ENCODE measurements around the gene ELMOD3.

Gene ELMOD3

DNA sequence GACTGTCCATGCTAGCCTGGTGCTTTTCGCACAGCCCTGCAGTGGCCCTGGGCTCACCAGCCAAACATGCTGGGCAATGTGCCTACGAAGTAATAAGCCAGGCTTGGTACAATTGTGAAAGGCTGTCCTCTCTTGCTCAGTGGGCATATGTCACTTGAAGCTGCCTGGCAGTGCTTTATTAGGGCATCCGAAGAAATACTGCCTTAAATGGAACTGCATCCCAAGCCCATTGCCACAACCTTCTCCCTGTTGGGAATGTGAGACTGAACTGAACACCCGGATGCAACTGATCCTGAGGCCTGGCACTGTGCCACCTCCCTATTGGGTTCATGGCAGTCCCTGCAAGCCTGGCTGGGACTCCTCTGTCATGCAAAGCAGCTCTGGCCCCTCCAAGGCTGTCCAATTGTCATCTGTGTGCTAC is 39.7 kb downstream of the ELMOD3 start:
- in situ Hi-C loops (cut with HindIII; ENCODE audit: low pct_unique_long_range_greater_than_20kb, low sequenced_read_pairs) = no loop called here
- TF ChIP-seq JUND (IDR thresholded peaks at IDR 0.05; ENCODE audit: low read depth) = no peak
- peak in 1 of 2 experiments; percentile 36 for DNase-seq (ENCODE audit: low read depth in 1 of 2, low spot score in 1 of 2)

DNA sequence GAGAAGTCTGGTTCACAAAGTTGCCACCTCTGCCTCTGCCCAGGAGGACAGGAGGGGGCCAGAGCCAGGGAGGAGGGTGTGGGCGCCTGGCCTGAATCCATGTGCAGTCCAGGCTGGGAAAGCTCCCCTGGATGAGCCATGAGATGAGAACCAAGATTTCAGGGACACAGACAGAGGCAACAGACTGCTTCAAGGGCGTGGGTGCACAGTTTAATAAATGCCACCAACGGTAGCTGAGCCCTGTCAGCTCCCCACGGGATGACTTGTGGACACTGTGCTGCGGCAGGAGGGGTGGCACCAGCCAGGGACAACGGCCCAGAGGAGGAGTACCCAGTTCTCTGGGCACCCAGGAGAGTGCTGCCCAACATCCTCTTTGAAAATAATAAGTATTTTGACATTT is 40.4 kb downstream of the ELMOD3 start:
- in situ Hi-C loops (cut with HindIII; ENCODE audit: low pct_unique_long_range_greater_than_20kb, low sequenced_read_pairs) = no loop called here
- no peak for TF ChIP-seq JUND (IDR thresholded peaks at IDR 0.05; ENCODE audit: low read depth)
- DNase-seq (ENCODE audit: low read depth in 1 of 2, low spot score in 1 of 2) = no peak

DNA sequence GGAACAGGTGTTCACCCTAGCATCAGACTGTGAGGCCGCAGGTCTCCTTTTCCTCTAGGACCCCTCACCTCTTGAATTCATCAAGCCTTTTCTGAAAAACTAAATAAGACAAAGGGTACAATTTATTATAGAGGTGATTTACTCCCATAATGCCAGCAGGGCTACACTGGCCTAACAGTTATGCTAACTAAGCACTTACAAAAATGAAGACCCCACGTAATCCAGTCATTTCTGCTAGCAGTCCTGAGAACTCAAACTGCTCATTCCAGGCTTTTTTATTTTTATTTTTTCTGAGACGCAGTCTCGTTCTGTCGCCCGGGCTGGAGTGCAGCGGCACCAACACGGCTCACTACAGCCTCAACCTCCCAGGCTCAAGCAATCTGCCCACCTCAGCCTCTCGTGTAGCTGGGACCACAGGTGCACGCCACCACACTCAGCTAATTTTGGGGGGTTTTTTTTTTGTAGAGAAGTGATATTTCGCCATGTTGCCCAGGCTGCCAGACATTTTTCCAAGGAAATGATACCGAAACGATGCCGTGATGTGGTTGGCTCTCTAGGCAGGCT is 41.4 kb downstream of the ELMOD3 start:
- TF ChIP-seq JUND (IDR thresholded peaks at IDR 0.05; ENCODE audit: low read depth) = no peak
- DNase-seq (ENCODE audit: low read depth in 1 of 2, low spot score in 1 of 2) = no peak
- in situ Hi-C loops (cut with HindIII; ENCODE audit: low pct_unique_long_range_greater_than_20kb, low sequenced_read_pairs) = no loop called here

- in situ Hi-C loops (cut with HindIII; ENCODE audit: low pct_unique_long_range_greater_than_20kb, low sequenced_read_pairs) = no loop called here
- DNase-seq (ENCODE audit: low read depth in 1 of 2, low spot score in 1 of 2) = peak in 1 of 2 experiments; percentile 80
- TF ChIP-seq JUND (IDR thresholded peaks at IDR 0.05; ENCODE audit: low read depth) = peak; percentile 37; the same call in 1 of the 2 replicates
Observed at GRCh38 chr2:85396531-85397470, 42.2 kb downstream of the ELMOD3 start.

- no peak for TF ChIP-seq JUND (IDR thresholded peaks at IDR 0.05; ENCODE audit: low read depth)
- in situ Hi-C loops (cut with HindIII; ENCODE audit: low pct_unique_long_range_greater_than_20kb, low sequenced_read_pairs) = no loop called here
- no peak for DNase-seq (ENCODE audit: low read depth in 1 of 2, low spot score in 1 of 2)
Observed at GRCh38 chr2:85397925-85398331, 43.4 kb downstream of the ELMOD3 start.

DNA sequence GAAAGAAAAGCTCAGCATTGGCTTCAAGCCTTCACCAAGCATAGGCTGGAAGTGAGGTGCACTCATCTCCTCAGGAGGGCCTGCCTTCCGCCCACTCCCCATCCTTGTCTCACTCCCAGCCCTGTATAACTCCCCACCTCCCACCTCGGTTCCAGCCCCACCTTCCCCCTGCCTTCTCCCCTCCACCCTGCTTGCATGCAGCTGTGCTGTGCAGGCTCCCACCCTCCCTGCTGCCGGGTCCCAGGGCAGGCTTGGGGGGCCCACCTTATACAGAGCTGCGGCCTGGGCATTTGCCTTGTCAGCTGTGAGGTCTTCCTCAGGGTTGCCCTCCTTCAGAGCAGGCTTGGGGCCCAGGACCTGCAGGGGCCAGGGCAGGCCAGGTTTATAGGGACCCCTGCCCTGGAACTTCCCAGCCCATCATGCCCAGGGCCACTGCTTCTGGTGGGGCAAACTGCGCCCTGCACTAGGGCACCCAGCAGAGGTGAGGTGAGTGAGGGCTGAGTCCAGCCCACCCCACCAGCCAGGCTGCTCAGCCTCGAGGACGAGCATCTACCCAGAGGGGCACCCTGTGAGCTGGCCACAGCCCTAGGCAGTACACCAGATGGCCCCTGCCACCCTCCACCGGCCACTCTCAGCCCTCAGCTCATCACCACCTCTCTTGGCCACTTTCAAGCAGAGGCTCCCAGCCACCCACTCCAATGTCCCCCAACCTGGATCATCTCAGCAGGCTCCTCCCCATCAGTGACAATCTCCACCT is 44.0 kb downstream of the ELMOD3 start:
- in situ Hi-C loops (cut with HindIII; ENCODE audit: low pct_unique_long_range_greater_than_20kb, low sequenced_read_pairs) = no loop called here
- no peak for TF ChIP-seq JUND (IDR thresholded peaks at IDR 0.05; ENCODE audit: low read depth)
- no peak for DNase-seq (ENCODE audit: low read depth in 1 of 2, low spot score in 1 of 2)

GRCh38 chr2:85399183-85399455 is 44.5 kb downstream of the ELMOD3 start:
- in situ Hi-C loops (cut with HindIII; ENCODE audit: low pct_unique_long_range_greater_than_20kb, low sequenced_read_pairs) = no loop called here
- no peak for DNase-seq (ENCODE audit: low read depth in 1 of 2, low spot score in 1 of 2)
- TF ChIP-seq JUND (IDR thresholded peaks at IDR 0.05; ENCODE audit: low read depth) = no peak

DNA sequence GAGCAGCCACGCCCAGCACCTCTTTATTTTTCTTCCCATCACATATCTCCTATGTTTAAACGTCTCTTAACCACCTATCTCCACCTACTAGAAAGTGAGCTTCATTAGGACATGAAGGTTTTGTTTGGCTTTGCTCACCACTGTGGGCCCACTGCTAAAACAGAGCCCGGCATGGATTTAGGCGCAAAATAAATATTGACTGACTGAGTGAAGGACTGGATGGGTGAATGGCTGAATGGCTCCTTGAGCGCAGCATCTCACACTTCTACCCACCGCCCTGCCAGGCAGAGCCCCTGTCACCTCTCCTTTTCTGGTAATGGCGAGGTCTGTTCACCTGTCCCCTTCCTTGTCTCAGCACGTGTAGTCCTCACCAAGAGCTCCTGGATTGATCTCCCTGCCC is 45.5 kb downstream of the ELMOD3 start:
- TF ChIP-seq JUND (IDR thresholded peaks at IDR 0.05; ENCODE audit: low read depth) = no peak
- no peak for DNase-seq (ENCODE audit: low read depth in 1 of 2, low spot score in 1 of 2)
- in situ Hi-C loops (cut with HindIII; ENCODE audit: low pct_unique_long_range_greater_than_20kb, low sequenced_read_pairs) = no loop called here

- no peak for DNase-seq (ENCODE audit: low read depth in 1 of 2, low spot score in 1 of 2)
- in situ Hi-C loops (cut with HindIII; ENCODE audit: low pct_unique_long_range_greater_than_20kb, low sequenced_read_pairs) = no loop called here
- no peak for TF ChIP-seq JUND (IDR thresholded peaks at IDR 0.05; ENCODE audit: low read depth)
Observed at GRCh38 chr2:85400541-85401463, 46.2 kb downstream of the ELMOD3 start.

DNA sequence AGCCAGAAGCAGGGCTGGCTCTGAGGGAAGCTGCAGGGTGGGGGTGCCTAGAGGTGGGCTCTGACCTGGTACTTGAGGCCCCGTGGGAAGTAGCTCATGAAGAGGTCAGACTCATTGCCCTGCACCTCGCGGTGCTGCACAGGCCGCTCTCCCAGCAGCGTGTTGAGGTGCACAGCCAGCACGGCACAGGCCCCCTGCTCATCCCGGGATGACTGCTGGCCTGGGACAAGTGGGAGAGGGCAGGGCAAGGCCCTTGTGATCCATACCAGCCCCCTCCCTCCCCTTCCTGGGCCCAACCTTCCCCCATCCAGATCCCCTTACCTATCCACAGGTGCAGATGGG is 46.9 kb downstream of the ELMOD3 start:
- TF ChIP-seq JUND (IDR thresholded peaks at IDR 0.05; ENCODE audit: low read depth) = no peak
- no peak for DNase-seq (ENCODE audit: low read depth in 1 of 2, low spot score in 1 of 2)
- in situ Hi-C loops (cut with HindIII; ENCODE audit: low pct_unique_long_range_greater_than_20kb, low sequenced_read_pairs) = no loop called here

GRCh38 chr2:85401844-85402243 is 47.3 kb downstream of the ELMOD3 start:
- no peak for DNase-seq (ENCODE audit: low read depth in 1 of 2, low spot score in 1 of 2)
- TF ChIP-seq JUND (IDR thresholded peaks at IDR 0.05; ENCODE audit: low read depth) = no peak
- in situ Hi-C loops (cut with HindIII; ENCODE audit: low pct_unique_long_range_greater_than_20kb, low sequenced_read_pairs) = no loop called here
